Natural killer cell treated with Interleukin-12 subunit alpha and Interleukin-12 subunit beta and Interleukin-15 and Interleukin-18, amount 100 ng/mL, for 72 hours (primary cell): ENCODE results near the gene DCTN1. TPM values are rescaled to one million over a fixed set of nuclear protein-coding genes. Genes with fewer than 3 reads are reported as not detected.

Experiments used
- ATAC-seq, 2 donors: fragments of 150-1000 bp; cut with Tn5 transposase in 1 of 2; sonication (Bioruptor Pico), chemical (Tn5 transposase) in 1 of 2; 2 replicates each; pipeline ENCODE4 v1.10.0; 2021
- DNase-seq: peaks from one replicate; pipeline ENCODE4 v3.0.0; 2022; ENCODE audit warnings: low spot score
- H3K27ac Mint-ChIP-seq, 2 donors: 1 replicate in 1 of 2; 2 replicates in 1 of 2; pipeline ENCODE4 v1.8.0; 2022; ENCODE audit warnings: mixed read lengths in 2 of 2, mild to moderate bottlenecking in 1 of 2, moderate library complexity in 1 of 2
- H3K27me3 Mint-ChIP-seq, 2 donors: 1 replicate in 1 of 2; 2 replicates in 1 of 2; pipeline ENCODE4 v1.8.0; 2022; ENCODE audit warnings: mixed read lengths in 2 of 2
- H3K36me3 Mint-ChIP-seq: one replicate; pipeline ENCODE4 v1.8.0; 2022; ENCODE audit warnings: mixed read lengths
- H3K4me1 Mint-ChIP-seq, 2 donors: 1 replicate in 1 of 2; 2 replicates in 1 of 2; pipeline ENCODE4 v1.8.0; 2022; ENCODE audit warnings: low read depth in 2 of 2, mixed read lengths in 2 of 2, mild to moderate bottlenecking in 1 of 2
- H3K4me3 Mint-ChIP-seq: one replicate; pipeline ENCODE4 v1.8.0; 2022; ENCODE audit warnings: mixed read lengths
- H3K9me3 Mint-ChIP-seq: 2 replicates; pipeline ENCODE4 v1.8.0; 2022; ENCODE audit warnings: mixed read lengths
- total RNA-seq, 2 donors: library from RNA; stranded (reverse); gene quantifications; one replicate each; pipeline ENCODE4 v1.2.3, GENCODE V29; 2022

The DCTN1 gene
- total RNA-seq, 2 donors from 2014 or later = 97.8 to 106 TPM

DNA sequence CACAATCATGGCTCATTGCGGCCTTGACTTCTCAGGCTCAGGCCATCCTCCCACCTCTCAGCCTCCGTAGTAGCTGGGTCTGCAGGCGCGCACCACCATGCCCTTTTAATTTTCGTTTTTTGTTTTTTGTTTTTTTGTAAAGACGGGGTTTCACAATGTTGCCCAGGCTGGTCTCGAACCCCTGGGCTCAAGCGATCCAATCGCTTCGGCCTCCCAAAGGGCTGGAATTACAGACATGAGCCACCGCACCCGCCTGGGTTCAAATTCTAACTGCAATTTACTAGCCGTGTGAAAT is 12.3 kb upstream of the DCTN1 start:
- H3K27me3 Mint-ChIP-seq = peaks cover 6 to 7% of the 10 kb centered on the region in 2 donors
- H3K27ac Mint-ChIP-seq = peak overlapping the region; percentile 91 to 95
- peaks cover 7 to 10% of the 10 kb centered on the region in 2 donors for H3K4me1 Mint-ChIP-seq
- ATAC-seq = no peak
- no peak for DNase-seq
- no peaks in the 10 kb centered on the region for H3K36me3 Mint-ChIP-seq
- no peaks in the 10 kb centered on the region for H3K9me3 Mint-ChIP-seq
- H3K4me3 Mint-ChIP-seq = peak overlapping the region; percentile 93

DNA sequence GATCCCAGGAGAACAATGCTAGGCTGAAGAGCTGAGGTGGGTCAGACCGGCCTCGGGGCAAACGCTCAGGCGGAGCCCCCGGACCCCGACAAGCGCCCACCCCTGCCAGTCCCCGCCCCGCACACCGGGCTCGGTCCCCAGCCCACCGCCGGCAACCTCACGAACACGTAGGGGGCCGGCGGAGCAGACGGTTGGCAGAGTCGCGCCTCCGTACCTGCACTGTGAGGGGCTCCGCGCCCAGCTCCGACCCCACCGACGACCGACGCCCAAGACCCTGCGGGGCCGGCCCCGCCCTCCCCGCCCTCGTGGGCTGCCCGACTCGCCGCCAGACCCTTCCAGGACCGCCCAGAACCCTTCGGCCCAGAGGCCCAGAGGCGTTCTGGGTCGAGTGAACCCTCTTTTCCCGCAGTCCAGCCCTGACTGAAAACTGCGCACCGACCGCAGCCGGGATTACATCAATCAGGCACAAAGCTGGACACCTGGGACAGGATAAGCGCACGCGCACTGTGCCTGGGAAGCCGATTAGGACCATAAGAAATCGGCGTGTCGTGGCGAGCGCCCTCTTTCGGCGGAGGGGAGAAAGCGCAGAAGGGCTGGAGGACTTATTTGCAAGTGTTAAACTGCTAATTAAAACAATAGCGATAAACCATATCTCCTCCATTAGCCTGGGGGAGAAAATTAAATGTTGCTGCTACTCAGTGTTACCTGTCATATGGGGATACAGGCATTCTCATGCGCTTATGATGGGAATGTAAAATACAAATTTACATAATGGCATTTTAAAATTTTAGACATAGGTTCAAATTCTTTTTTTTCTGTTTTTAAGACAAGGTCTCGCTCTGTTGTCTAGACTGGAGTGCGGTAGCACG is 11.7 kb upstream of the DCTN1 start:
- Mint-ChIP-seq H3K4me3 (peak overlapping the region; percentile 93), H3K27me3 (peaks cover 6 to 7% of the 10 kb centered on the region in 2 donors), H3K27ac (peak overlapping the region; percentile 91 to 95), H3K9me3 (no peaks in the 10 kb centered on the region), H3K36me3 (no peaks in the 10 kb centered on the region), H3K4me1 (peaks cover 7 to 10% of the 10 kb centered on the region in 2 donors)
- DNase-seq = peak; percentile 92
- ATAC-seq = peak; percentile 87 to 92

DNA sequence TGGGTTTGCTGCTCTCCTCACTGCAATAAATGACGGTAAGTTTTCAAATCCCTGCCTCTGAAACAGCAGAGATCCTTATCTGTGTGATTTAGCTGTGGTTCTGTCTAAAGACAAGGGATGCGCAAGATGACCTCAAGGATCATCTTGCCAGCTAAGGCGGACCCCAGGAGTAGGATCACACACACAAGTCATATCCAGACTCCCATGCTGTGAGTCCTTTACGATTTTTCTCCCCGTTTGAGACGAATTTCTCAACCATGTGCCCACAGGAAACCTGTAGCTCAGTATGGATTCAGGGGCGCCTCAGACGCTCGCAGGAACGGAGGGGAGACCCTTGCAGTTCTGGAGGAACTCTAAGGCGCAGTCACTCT is 11.1 kb upstream of the DCTN1 start:
- Mint-ChIP-seq H3K27ac (peak overlapping the region; percentile 91 to 95), H3K9me3 (no peaks in the 10 kb centered on the region), H3K36me3 (no peaks in the 10 kb centered on the region), H3K27me3 (peaks cover 6 to 7% of the 10 kb centered on the region in 2 donors), H3K4me3 (peak overlapping the region; percentile 93), H3K4me1 (peaks cover 7 to 10% of the 10 kb centered on the region in 2 donors)
- DNase-seq (no peak), ATAC-seq (peak; percentile 33 to 54)

DNA sequence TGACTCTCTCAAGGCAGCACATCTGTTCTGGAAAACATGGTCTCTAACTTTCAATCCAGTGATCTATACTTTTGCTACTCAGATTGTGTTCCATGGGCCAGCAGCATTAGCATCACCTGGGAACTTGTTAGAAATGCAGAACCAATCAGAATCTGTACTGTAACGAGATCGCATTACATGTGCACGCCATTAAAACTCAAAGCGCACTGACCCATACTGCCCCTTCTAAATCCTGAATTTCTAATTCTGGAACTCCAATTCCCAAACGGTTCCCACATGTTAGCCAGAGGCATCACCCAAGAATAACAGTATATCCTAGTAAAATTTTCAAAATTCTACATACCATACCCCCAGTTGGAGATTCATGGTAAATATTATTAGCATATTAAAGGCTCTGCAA is 10.5 kb upstream of the DCTN1 start:
- Mint-ChIP-seq H3K4me3 (peak overlapping the region; percentile 93), H3K27ac (no peak overlapping the region), H3K36me3 (no peaks in the 10 kb centered on the region), H3K4me1 (peaks cover 7 to 10% of the 10 kb centered on the region in 2 donors), H3K27me3 (peaks cover 6 to 7% of the 10 kb centered on the region in 2 donors), H3K9me3 (no peaks in the 10 kb centered on the region)
- no peak for ATAC-seq
- DNase-seq = no peak

DNA sequence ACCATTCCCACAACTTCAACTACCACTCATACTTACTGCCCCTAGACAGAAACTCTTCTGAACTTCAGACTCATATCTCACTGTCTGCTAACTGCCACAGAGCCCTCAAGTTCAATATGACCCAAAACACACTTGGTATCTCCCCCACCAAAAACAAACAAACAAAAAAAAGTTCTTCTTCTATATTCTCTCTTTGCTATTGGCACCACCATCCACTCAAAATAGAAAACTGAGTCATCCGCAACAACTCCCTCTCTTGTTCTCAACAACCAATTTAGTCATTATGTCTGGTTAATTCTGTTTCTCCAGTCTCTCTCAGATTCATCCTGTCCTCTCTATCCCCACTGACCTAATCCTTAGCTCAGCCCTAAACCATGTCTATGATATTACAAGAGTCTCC is 7.2 kb upstream of the DCTN1 start:
- no peak overlapping the region for H3K27ac Mint-ChIP-seq
- no peaks in the 10 kb centered on the region for H3K36me3 Mint-ChIP-seq
- no peak overlapping the region for H3K4me3 Mint-ChIP-seq
- no peaks in the 10 kb centered on the region for H3K9me3 Mint-ChIP-seq
- no peaks in the 10 kb centered on the region for H3K27me3 Mint-ChIP-seq
- DNase-seq = no peak
- peaks cover 7 to 9% of the 10 kb centered on the region in 2 donors for H3K4me1 Mint-ChIP-seq
- peak in 1 of 2 donors; percentile 34 for ATAC-seq

DNA sequence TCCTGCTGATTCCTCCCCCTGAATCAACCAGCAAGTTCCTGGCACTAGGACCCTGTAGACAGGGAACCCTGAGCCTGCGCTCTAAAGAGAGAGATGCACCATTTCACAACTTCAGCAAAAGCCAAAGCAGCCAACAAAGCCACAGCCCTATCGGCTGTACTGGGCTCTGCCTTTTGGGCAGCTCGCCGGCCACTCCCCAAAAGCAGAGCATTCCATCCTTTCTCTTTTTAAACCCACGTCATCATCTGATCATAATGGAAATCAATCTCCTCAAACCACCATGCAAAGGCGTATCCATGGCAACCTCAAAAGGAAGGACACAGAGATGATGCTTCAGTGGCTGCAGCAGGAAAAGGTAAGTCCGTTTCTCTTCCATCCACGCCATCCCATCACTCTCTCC is 5.3 kb upstream of the DCTN1 start:
- peaks cover 11 to 12% of the 10 kb centered on the region in 2 donors for H3K4me1 Mint-ChIP-seq
- ATAC-seq = no peak
- no peaks in the 10 kb centered on the region for H3K27me3 Mint-ChIP-seq
- no peak overlapping the region for H3K27ac Mint-ChIP-seq
- H3K4me3 Mint-ChIP-seq = no peak overlapping the region
- DNase-seq = no peak
- H3K9me3 Mint-ChIP-seq = no peaks in the 10 kb centered on the region
- H3K36me3 Mint-ChIP-seq = no peaks in the 10 kb centered on the region

DNA sequence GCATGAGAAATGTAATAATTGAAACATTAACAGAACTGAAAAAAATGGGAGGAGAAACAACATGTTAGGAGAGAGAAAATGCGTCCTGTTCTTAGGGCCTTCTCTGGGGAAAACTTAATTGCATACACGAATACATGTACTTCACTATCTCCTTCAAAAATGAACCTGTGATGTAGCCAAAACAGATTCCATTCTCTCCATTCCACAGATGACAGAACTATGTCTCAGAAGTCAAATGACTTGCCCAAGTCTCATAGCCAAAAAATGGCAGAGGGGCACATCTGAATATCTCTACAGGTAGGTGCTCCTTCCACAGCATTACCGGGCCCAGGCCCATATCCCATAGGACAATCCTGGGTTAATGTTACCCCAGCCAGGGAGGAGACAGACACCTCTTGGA is 3.9 kb upstream of the DCTN1 start:
- ATAC-seq = no peak
- H3K27me3 Mint-ChIP-seq = no peaks in the 10 kb centered on the region
- no peaks in the 10 kb centered on the region for H3K36me3 Mint-ChIP-seq
- H3K27ac Mint-ChIP-seq = no peak overlapping the region
- H3K4me3 Mint-ChIP-seq = no peak overlapping the region
- no peak for DNase-seq
- H3K4me1 Mint-ChIP-seq = peaks cover 20 to 23% of the 10 kb centered on the region in 2 donors
- H3K9me3 Mint-ChIP-seq = no peaks in the 10 kb centered on the region

DNA sequence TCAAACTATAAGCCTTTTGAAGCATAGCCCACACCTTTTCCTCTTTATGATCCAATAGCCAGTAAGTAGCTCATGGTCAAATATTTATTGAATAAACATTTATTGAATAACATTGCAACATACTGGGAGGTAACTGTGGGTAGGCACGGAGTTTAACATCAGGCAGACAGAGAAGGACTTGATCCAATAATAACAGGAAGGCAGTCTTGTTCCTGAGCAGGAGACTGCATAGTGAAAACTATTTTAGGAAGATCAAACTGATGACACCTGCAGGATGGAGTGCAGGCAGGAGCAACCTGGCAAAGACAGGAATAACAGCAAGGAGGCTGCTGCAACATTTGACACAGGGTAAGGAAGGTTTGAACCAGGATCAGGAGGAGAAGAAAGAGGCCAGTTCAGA is 3.1 kb upstream of the DCTN1 start:
- ATAC-seq = no peak
- Mint-ChIP-seq H3K4me1 (peaks cover 26 to 30% of the 10 kb centered on the region in 2 donors), H3K9me3 (no peaks in the 10 kb centered on the region), H3K27me3 (no peaks in the 10 kb centered on the region), H3K4me3 (no peak overlapping the region), H3K36me3 (no peaks in the 10 kb centered on the region), H3K27ac (no peak overlapping the region)
- no peak for DNase-seq

DNA sequence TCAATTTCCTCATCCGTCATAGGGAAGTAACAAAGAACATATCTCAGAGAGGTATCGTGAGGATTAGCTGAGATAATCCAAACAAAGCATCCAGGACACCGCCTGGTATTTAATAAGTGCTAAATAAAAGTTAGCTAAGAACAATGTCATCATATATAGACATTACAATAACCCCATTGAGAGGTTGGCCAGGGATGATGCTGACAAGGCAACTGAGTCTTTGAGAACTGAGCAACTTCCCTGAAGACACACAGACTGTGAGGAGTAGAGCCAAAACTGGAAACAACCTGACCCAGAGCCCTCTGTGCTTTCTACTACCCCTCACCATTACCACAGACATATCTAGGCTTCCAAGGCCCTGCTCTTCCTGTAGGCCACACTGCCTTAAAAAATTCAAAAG is 1.6 kb upstream of the DCTN1 start:
- Mint-ChIP-seq H3K36me3 (no peaks in the 10 kb centered on the region), H3K4me3 (no peak overlapping the region), H3K27me3 (no peaks in the 10 kb centered on the region), H3K9me3 (no peaks in the 10 kb centered on the region), H3K4me1 (peaks cover 30 to 42% of the 10 kb centered on the region in 2 donors), H3K27ac (no peak overlapping the region)
- no peak for ATAC-seq
- no peak for DNase-seq

DNA sequence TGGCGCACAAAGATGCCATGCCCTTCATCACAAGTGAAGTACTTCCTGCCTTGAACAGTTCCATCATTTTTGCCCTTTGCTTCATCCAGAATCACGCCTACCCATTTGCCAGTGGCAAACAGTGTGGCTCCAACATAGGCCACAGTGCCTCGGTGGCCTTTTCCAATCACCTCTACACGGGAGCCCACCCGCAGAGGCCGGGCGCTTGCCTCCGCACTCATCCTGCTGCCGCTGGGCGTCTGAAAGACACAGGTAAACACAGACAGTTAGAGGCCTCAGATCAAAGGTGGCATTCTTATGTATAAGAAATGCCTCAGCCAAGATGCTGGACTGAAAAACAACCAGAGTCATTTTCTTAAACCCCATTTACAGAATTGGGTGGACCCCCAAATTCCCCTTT is 2.1 kb downstream of the DCTN1 start:
- H3K27ac Mint-ChIP-seq = no peak overlapping the region

DNA sequence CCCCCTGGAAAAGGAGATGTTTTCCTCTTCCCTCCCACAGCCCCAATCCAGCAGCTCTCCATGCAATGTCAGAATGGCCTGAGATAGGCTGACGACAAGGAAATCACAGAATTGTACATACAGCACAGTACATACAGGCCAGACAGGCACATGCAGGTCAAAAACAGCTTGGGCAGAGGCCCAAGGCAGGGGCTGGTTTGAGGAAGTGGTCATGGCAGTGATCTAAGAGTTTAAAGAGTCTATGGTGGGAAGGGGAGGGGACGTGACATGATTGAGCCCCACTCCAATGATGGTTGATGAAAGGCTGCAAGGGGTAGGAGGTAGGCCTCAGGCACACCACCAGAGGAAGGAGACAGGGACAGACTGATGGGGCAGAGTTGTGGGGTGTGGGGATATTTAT is 4.3 kb downstream of the DCTN1 start:
- DNase-seq (no peak), ATAC-seq (no peak)
- Mint-ChIP-seq H3K36me3 (peaks cover 4% of the 10 kb centered on the region), H3K4me1 (peaks cover 34 to 41% of the 10 kb centered on the region in 2 donors), H3K27me3 (no peaks in the 10 kb centered on the region), H3K4me3 (no peak overlapping the region), H3K27ac (peak overlapping the region in 1 of 2 donors; percentile 62), H3K9me3 (no peaks in the 10 kb centered on the region)

More for the DNA sequence above, 2.1 kb downstream of the DCTN1 start:
- no peaks in the 10 kb centered on the region for H3K36me3 Mint-ChIP-seq
- H3K9me3 Mint-ChIP-seq = no peaks in the 10 kb centered on the region
- DNase-seq = no peak
- H3K4me1 Mint-ChIP-seq = peaks cover 38 to 44% of the 10 kb centered on the region in 2 donors
- ATAC-seq = no peak
- no peaks in the 10 kb centered on the region for H3K27me3 Mint-ChIP-seq
- no peak overlapping the region for H3K4me3 Mint-ChIP-seq

DNA sequence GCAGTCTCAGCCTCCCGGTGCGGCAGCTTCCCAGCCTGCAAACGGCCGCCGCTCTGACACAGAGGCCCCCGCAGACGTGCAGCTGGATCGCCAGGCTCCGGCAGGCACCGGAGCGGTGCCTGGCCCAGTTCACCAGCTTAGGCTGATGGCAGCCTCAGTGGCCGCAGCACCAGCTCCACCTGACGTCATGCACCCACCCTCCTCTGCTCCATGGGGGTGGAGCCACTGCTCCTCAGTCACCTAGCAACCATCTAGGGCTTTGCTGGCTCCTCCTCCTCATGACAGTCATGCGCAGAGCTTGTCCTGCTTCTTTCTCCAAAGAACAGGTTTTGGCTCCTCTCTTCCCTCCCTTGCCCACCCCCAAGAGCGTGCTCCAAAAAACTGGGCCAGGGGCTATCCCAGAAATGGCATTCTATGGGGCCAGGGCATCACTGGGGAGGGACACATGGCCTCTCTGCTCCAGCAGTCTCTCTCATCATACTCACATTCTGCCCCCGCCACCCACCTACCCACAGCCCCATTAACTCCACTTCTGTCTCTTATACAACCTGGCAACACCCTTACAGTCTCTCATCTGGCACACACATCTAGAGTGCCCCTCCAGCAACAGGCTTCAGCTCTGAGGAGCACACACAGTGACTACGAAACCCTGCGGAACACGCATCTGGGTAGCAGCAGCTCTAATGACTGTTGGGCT is 5.5 kb downstream of the DCTN1 start:
- Mint-ChIP-seq H3K27me3 (no peaks in the 10 kb centered on the region), H3K27ac (no peak overlapping the region), H3K4me1 (peaks cover 23 to 32% of the 10 kb centered on the region in 2 donors), H3K4me3 (no peak overlapping the region), H3K36me3 (peaks cover 8% of the 10 kb centered on the region), H3K9me3 (no peaks in the 10 kb centered on the region)
- ATAC-seq (no peak), DNase-seq (no peak)

DNA sequence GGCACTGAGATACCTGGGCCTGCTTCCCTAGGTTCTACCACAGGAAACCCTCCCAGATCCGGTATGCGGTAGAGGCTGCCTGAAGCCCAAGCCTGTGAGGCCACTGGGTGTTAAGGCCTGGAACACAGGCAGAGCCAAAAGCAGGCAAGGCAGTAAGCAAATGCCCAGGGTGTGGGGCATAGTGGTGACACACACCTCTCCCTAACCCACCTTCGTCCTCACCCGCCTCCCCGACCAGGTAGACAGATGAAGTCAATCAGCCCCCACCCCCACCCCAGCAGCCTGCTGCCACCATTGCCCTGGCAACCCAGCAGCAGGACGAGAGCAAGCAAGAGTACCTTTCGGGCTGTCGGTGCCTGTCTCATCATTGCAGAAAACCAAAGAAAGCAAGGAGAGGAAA is 6.1 kb downstream of the DCTN1 start:
- ATAC-seq (no peak), DNase-seq (no peak)
- H3K36me3 Mint-ChIP-seq = peaks cover 8% of the 10 kb centered on the region
- peaks cover 19 to 29% of the 10 kb centered on the region in 2 donors for H3K4me1 Mint-ChIP-seq
- H3K9me3 Mint-ChIP-seq = no peaks in the 10 kb centered on the region
- H3K27ac Mint-ChIP-seq = no peak overlapping the region
- no peak overlapping the region for H3K4me3 Mint-ChIP-seq
- H3K27me3 Mint-ChIP-seq = no peaks in the 10 kb centered on the region

DNA sequence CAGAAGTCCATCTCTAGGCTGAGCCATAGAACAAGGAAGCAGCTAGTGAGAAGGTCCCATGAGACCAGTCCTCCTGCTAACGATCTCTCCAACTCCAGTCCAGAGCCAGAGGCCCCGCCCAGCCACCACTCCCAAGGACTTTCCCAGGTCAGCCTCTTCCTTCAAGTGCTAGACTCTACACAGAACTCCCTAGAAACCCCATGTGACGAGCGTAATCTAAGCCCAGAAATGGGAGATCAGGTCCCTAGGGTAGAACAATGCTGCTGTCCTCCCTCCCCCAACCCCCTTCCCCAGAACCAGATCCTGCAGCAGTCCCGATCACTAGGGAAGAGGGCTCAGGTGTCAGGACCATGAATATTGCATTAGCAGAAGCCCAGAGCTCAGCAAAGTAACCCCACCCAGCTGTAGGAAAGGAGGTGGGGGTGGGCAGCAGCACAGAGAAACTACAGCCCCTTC is 6.9 kb downstream of the DCTN1 start:
- DNase-seq (no peak), ATAC-seq (no peak)
- peaks cover 12 to 25% of the 10 kb centered on the region in 2 donors for H3K4me1 Mint-ChIP-seq
- H3K27ac Mint-ChIP-seq = peak overlapping the region in 1 of 2 donors; percentile 18
- no peaks in the 10 kb centered on the region for H3K27me3 Mint-ChIP-seq
- peaks cover 8% of the 10 kb centered on the region for H3K36me3 Mint-ChIP-seq
- H3K9me3 Mint-ChIP-seq = no peaks in the 10 kb centered on the region
- H3K4me3 Mint-ChIP-seq = no peak overlapping the region
